ENCODE results near the gene DNAJB13. TPM values are rescaled to one million over a fixed set of nuclear protein-coding genes. Genes with fewer than 3 reads are reported as not detected.

Gene DNAJB13
- polyA plus RNA-seq, 1 of the 3 experiments (the other 2 are of a cell fraction): 0.51 TPM

- Histone ChIP-seq H3K9ac (no peak overlapping the region), H3K27ac (ENCODE audit: low read depth in 2 of 2, low read length in 1 of 2) (no peak overlapping the region), H4K20me1 (ENCODE audit: insufficient read depth) (no peaks in the 10 kb centered on the region), H3K9me3 (no peaks in the 10 kb centered on the region), H3F3A (replicated peaks; ENCODE audit: insufficient read depth) (peaks cover 3% of the 10 kb centered on the region), H3K4me3 (ENCODE audit: low read depth in 2 of 2, low read length in 1 of 2) (no peak overlapping the region), H3K4me1 (ENCODE audit: control insufficient read depth in 1 of 2, insufficient read depth in 2 of 2, low read depth in 1 of 2, low read length in 1 of 2) (no peaks in the 10 kb centered on the region; a peak in 1 of 4 replicates), H3K9me2 (no peaks in the 10 kb centered on the region), H3K4me2 (no peak overlapping the region), H3K79me2 (ENCODE audit: insufficient read depth) (no peaks in the 10 kb centered on the region), H2AFZ (ENCODE audit: low read depth) (no peak overlapping the region), H3K27me3 (ENCODE audit: insufficient read depth) (no peaks in the 10 kb centered on the region), H3K36me3 (replicated peaks in 1 of 2; ENCODE audit: control insufficient read depth in 1 of 2, insufficient read depth in 2 of 2, low read length in 1 of 2) (no peaks in the 10 kb centered on the region)
- ChIA-PET CTCF (no interaction called here), POLR2A (interaction anchor here (1.0 kb wide), 1 partner anchor 25 kb away, joined by 3 read pairs; the partner anchor contains the start of gene UCP2)
- no peak for DNase-seq
- no peak for TF ChIP-seq YY1 (IDR thresholded peaks at IDR 0.05; ENCODE audit: low read depth)
- no peak for TF ChIP-seq CTCF (IDR thresholded peaks at IDR 0.05)
- no peak for TF ChIP-seq EZH2phosphoT487 (IDR thresholded peaks at IDR 0.05; ENCODE audit: borderline replicate concordance, low read depth)
- no peak for TF ChIP-seq NRF1 (IDR thresholded peaks at IDR 0.05; ENCODE audit: low read depth, low read length)
- no peak for TF ChIP-seq SIN3A (IDR thresholded peaks at IDR 0.05; ENCODE audit: borderline replicate concordance, low read depth, low read length)
- no peak for TF ChIP-seq NFIC (IDR thresholded peaks at IDR 0.05; ENCODE audit: borderline replicate concordance)
- no peak for TF ChIP-seq RXRA (IDR thresholded peaks at IDR 0.05; ENCODE audit: borderline replicate concordance, low read depth)
- TF ChIP-seq JUND (IDR thresholded peaks at IDR 0.05): no peak
- no peak for TF ChIP-seq FOXM1 (IDR thresholded peaks at IDR 0.05; ENCODE audit: low read depth)
- TF ChIP-seq FOSL2 (IDR thresholded peaks at IDR 0.05; ENCODE audit: borderline replicate concordance, low read depth): no peak
- no peak for TF ChIP-seq MEF2A (IDR thresholded peaks at IDR 0.05; ENCODE audit: borderline replicate concordance, low read depth)
- TF ChIP-seq EP300 (IDR thresholded peaks at IDR 0.05; ENCODE audit: borderline replicate concordance in 1 of 2, low read depth in 1 of 2, low read length in 1 of 2): no peak
- TF ChIP-seq POLR2AphosphoS5 (IDR thresholded peaks at IDR 0.05; ENCODE audit: low read depth, low read length): no peak
- no peak for TF ChIP-seq USF1 (IDR thresholded peaks at IDR 0.05; ENCODE audit: borderline replicate concordance, low read depth)
- no peak for TF ChIP-seq SMC3 (IDR thresholded peaks at IDR 0.05; ENCODE audit: low read depth, low read length)
- no peak for TF ChIP-seq FOXJ3 (CRISPR knock-in tag; IDR thresholded peaks at IDR 0.05)
- TF ChIP-seq REST (IDR thresholded peaks at IDR 0.05; ENCODE audit: low read depth, low read length): no peak
- TF ChIP-seq ELF1 (IDR thresholded peaks at IDR 0.05): no peak
- WGBS (ENCODE audit: low lambda C conversion rate): 86% methylated on average over 21 of the region's 29 CpGs
These were observed 6.2 kb downstream of the DNAJB13 start for GRCh38 chr11:73956876-73957653.
